Hematopoietic multipotent progenitor cell treated with erythropoietin and hydrocortisone succinate and interleukin-3 and kit ligand, for 15 days (in vitro differentiated cells): Measurements from ENCODE around the gene ELP4.
"Not testable (repeated sequence)": the region's sequence is repeated elsewhere in the genome, so short reads cannot be mapped to it uniquely, and the experiment has no call there.

Experiments
- DNase-seq: peaks from one replicate; pipeline ENCODE4 v3.0.0-alpha.2; 2015; ENCODE audit warnings: low spot score

ELP4 gene

GRCh38 chr11:31706357-31706756, 196.8 kb downstream of the ELP4 start:
- DNase-seq = no peak

GRCh38 chr11:31711137-31711536, 201.6 kb downstream of the ELP4 start:
- DNase-seq = no peak

GRCh38 chr11:31712851-31713250, 203.3 kb downstream of the ELP4 start:
- no peak for DNase-seq

GRCh38 chr11:31714840-31715239, 205.3 kb downstream of the ELP4 start:
- DNase-seq = no peak

GRCh38 chr11:31720225-31720624, 210.7 kb downstream of the ELP4 start:
- DNase-seq = no peak

- no peak for DNase-seq
These were observed 211.3 kb downstream of the ELP4 start for GRCh38 chr11:31720671-31721365.

- DNase-seq = no peak
These were observed 213.2 kb downstream of the ELP4 start for GRCh38 chr11:31722754-31723153.

- no peak for DNase-seq
These were observed 215.6 kb downstream of the ELP4 start for GRCh38 chr11:31725176-31725575.

GRCh38 chr11:31728432-31728831, 218.9 kb downstream of the ELP4 start:
- DNase-seq = no peak

GRCh38 chr11:31740131-31740530, 230.6 kb downstream of the ELP4 start:
- no peak for DNase-seq

GRCh38 chr11:31740731-31741368, 231.3 kb downstream of the ELP4 start:
- not testable (repeated sequence) for DNase-seq

GRCh38 chr11:31747581-31747980, 238.0 kb downstream of the ELP4 start:
- DNase-seq = no peak

- DNase-seq = no peak
These were observed 247.8 kb downstream of the ELP4 start for GRCh38 chr11:31757260-31757835.

GRCh38 chr11:31761636-31762035, 252.1 kb downstream of the ELP4 start:
- DNase-seq = no peak

GRCh38 chr11:31763296-31763695, 253.7 kb downstream of the ELP4 start:
- no peak for DNase-seq

GRCh38 chr11:31764261-31764660, 254.7 kb downstream of the ELP4 start:
- DNase-seq = no peak

GRCh38 chr11:31764766-31765165, 255.2 kb downstream of the ELP4 start:
- no peak for DNase-seq

GRCh38 chr11:31767066-31767465, 257.5 kb downstream of the ELP4 start:
- DNase-seq = no peak

- no peak for DNase-seq
These were observed 258.1 kb downstream of the ELP4 start for GRCh38 chr11:31767685-31768084.

- no peak for DNase-seq
These were observed 259.4 kb downstream of the ELP4 start for GRCh38 chr11:31768749-31769640.

- no peak for DNase-seq
These were observed 260.6 kb downstream of the ELP4 start for GRCh38 chr11:31770011-31770700.

- DNase-seq = no peak
These were observed 262.8 kb downstream of the ELP4 start for GRCh38 chr11:31772412-31772811.
